22Rv1 (cell line): ENCODE data around the gene NXPH2.

Source experiments
- CTCF ChIP-seq: fragments of 450-650 bp; IDR thresholded peaks from 2 replicates; pipeline ENCODE4 v1.5.1; 2017; ENCODE audit warnings: mild to moderate bottlenecking
- ZFX ChIP-seq: fragments of 450-650 bp; IDR thresholded peaks from 2 replicates; pipeline ENCODE4 v1.6.1; 2017; ENCODE audit warnings: antibody characterized with exemption, borderline replicate concordance

- TF ChIP-seq CTCF (no peak), ZFX (no peak)
Measured at GRCh38 chr2:138640921-138641676, 139.1 kb downstream of the NXPH2 start.
